Uterus (tissue), 2 donors: ENCODE data around the gene MGAT4A.

Experiments used
- CTCF ChIP-seq, 4 experiments: fragments of 200-600 bp in 2 of 4; fragments of 450-650 bp in 2 of 4; sonication (generic) in 2 of 4; IDR thresholded peaks; one replicate each; pipeline ENCODE4 v1.5.1; 2016 to 2019; ENCODE audit warnings: antibody characterized with exemption in 4 of 4, mild to moderate bottlenecking in 2 of 4, moderate library complexity in 1 of 4
- POLR2A ChIP-seq, 2 donors: fragments of 450-650 bp; IDR thresholded peaks; one replicate each; pipeline ENCODE4 v1.6.1; 2016; ENCODE audit warnings: antibody characterized with exemption in 2 of 2, mild to moderate bottlenecking in 1 of 2, moderate library complexity in 1 of 2

GRCh38 chr2:98710734-98711133 lies 20.2 kb downstream of the MGAT4A start:
- TF ChIP-seq CTCF (IDR thresholded peaks at IDR 0.05) (no peak), POLR2A (IDR thresholded peaks at IDR 0.05) (no peak)
